DMS114 treated with DMSO at 0.1 percent for 48 hours (cell line): ENCODE data around the gene PDGFC.

Experiments used
- DNase-seq: peaks from one replicate; lab custom pipeline; 2025; ENCODE audit not compliant: unreplicated experiment; lab: John Stamatoyannopoulos, UW

PDGFC gene

DNA sequence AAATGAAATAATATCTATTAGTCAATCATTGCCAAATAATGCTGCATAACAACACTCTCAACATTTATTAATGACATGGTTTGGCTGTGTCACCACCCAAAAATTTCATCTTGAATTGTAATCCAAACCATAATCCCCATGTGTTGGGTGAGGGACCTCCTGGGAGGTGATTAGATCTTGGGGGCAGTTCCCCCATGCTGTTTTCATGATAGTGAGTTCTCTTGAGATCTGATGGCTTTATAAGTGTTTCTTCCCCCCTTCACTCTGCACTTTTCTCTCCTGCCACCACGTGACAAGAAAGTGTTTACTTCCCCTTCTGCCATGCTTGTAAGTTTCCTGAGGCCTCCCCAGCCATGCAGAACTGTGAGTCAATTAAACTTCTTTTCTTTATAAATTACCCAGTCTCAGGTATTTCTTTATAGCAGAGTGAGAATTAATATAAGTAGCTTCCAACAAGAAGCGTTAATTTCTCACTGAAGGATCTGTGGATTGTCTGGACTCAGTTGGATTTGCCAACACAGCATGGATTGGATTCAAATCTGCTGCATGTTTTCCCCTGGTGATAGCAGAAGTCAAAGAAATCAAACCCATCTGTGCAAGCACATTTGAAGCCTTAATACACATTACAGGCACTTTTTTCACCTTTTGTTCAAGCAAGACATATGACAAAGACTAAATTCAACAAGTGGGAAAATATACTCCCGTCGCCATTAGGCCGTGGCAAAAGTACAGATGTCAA is 216.6 kb downstream of the PDGFC start:
- no peak for DNase-seq

DNA sequence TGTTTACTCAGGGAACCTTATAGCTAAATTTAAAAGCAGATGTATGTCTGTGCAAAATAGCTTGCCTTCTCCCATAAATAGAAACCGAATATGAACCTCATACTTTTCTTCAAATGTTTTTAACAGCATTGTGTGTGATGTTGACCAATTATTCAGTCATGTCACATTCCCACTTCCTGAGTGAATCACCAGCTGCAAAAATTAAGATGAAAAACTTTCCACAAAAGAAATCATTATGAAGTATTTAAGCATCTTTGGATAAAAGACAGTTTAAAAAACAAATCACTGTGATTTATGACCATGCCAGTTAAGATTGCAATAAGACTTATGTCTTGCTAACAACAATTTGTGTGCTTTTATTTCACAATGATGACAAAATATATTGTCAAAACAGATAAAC is 220.1 kb downstream of the PDGFC start:
- DNase-seq, result no peak

DNA sequence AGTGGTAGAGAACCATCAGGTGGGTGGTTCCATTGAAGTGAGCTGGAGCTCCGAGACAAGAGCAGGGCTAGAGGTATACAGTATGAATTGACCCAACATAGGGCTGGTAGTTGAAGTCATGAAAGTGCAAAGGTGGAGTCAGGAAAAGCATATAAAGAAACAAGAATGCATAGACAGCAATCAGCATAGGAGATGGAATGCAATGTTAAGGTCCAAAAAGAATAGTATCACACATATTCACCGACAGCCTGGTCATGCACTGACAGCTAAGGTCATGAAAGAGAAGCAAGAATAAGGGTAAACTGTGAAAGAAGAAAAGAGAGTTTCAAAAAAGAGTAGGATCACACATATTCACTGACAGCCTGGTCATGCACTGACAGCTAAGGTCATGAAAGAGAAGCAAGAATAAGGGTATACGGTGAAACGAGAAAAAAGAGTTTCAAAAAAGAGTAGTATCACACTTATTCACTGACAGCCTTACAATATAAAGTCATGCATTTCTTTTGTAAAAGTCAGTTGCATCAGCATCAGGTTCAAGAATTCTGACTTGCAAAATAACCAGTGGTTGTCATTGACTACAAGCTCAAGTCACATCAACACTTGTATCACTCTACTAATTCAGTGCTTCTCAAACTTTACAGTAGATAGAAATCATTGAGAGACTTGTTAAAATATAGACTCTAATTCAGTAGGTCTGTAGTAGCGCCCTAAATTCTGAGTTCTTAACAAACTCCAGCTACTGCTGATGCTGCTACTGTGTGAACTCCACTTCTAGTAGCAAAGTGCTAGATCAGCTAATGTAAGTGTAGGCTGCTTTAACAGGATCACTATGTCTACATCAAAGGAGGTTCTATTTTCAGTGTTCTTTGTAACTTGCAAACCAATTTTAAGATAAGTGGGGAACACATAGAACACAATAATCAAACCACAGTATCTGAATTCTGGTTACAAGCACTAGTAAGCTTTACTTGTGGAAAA is 221.9 kb downstream of the PDGFC start:
- no peak for DNase-seq

DNA sequence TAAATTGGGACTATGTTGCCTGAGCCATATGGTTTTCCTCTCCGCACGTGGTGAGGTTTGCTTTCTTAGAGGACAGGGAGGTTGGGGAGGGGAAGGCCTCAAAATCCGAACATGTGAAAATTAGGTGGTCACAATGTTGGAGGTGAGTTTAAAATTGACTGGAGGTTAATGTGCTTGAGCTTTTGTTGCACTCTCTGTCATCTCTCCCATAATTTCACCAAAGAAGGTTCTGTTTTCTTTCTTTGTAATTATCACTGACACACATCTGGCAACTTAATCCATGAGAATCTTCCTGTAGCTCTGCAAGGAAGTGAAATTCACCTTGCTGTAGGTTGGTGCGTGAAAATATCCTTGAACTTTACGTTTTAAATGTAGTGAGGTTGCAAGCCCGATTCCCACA is 225.5 kb downstream of the PDGFC start:
- DNase-seq, result no peak

DNA sequence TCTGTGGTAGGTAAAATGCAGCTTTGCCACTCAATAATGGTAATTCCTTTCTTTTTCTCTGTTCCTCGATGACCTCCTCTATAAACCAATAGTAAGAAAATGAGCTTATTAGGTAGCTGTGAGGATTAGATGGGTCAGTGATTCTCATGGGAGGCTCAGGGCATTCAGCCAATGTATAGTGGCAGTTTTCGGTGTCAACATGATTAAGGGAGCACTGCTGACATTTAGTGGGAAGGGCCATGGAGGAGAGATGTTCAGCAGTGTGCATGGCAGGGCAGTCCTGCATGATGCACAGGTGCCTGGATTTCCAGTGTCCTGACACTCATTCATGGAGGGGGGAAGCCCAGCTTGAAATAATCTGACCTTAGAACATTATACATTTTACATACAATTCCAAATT is 232.8 kb downstream of the PDGFC start:
- DNase-seq, result no peak

DNA sequence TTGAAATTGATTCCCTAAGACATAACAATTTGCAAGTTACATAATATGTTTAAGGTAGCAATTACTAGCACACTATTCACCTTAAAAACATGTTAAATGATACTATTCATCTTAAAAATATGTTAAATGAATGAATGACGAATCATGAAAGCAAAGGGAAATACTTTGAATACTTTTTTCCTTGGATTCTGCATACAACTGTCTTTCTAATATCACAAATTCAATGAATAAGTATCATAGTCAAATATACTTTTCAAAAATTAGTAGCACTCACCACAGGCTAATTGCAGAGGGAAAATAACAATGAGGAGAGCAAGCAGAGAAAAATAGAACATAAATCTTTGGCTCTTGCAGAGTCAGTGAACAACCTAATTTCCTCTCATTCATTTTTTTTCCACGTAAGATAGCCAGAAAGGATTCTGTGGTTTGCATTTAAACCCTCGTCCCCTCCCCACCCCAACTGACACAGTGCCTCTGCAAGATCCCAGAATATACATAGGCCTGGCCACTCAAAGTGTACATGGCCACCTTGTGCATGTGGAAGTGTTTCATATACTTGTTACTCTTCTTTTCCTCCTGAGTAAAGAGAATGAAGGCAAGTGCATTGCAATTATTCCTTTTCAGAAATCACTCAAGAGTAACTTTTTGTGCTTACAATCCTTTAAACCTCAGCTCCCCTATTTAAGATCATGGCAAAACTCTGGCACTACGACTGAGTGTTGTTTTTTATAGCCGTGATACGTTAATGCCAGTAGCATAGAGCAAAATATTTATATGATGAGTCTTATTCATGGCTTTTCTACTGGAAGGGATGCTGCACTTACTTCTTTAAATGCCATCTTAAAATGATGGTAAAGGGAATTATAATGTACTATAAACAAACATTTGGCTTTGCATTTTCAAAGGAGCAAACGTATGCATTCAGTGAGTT is 236.4 kb downstream of the PDGFC start:
- no peak for DNase-seq

DNA sequence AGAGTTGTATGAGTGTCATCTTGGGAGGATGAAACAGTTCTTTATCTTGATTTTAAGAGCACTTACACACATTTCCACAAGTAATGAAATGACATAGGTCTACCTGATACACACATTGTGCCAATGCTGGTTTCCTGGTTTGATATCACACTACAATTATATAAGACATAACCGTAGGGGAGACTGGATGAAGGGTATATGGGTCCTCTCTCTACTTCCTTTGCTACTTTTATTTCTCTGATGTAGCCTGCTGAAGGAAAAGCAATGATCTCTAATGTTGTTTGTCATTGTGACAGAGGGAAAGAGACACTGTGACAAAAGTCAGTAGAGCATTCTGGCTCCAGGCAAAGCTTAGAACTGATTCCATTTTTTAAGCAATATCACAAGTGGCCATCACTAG is 238.0 kb downstream of the PDGFC start:
- DNase-seq, result no peak

DNA sequence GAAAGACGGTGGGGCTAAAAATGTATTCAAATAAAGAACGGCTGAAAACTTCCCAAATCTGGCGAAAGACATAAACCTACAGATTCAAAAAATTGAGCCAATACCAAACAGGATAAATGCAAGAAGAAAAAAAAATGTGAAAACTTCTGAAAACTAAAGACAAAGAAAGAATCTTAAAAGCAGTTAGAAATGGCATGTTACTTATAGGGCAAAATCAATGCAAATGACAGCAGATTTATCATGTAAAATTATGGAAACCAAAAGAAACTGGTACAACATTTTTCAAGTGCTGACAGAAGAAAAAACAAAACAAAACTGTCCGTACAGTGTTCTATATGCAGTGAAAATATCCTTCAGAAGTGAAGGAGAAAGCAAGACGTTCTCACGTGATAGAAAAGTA is 239.0 kb downstream of the PDGFC start:
- DNase-seq, result no peak

DNA sequence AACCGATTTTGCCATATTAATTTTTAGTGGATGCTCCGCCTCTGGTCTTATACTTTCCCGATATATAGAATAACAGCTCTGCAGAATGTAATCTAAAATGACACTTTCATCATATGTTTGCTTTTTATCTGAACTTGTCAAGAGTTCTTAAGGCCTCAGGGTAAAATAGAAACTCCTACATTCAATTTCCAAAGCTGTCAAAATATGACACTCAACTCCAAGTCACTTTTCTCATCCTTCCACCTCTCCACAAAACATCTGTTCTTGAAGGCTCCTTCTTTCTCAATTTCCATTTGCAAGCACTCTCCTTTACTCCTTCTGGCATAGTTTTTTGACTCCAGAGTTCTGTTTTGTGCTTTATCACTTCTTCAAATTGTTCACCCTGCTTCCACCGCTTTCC is 242.2 kb downstream of the PDGFC start:
- peak; percentile 85 for DNase-seq

DNA sequence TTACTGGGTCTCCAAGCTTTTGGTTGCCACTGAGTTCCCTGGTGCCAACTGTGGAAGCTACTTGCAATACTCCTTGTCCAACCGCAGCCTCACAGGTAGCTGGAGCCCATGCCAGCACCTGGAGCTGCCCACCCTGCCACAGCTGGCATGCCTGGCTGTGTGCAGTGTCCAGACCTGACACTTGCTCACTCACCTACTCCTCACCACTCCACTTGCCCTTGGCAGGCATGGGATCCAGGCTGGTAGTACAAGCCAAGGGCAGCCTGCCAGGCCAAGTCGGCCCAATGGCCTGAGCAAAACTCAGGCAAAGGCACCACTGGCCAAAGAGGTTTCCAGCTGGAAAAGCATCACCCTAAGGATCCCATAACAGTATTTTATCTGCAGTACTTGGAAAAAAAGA is 246.3 kb downstream of the PDGFC start:
- no peak for DNase-seq

DNA sequence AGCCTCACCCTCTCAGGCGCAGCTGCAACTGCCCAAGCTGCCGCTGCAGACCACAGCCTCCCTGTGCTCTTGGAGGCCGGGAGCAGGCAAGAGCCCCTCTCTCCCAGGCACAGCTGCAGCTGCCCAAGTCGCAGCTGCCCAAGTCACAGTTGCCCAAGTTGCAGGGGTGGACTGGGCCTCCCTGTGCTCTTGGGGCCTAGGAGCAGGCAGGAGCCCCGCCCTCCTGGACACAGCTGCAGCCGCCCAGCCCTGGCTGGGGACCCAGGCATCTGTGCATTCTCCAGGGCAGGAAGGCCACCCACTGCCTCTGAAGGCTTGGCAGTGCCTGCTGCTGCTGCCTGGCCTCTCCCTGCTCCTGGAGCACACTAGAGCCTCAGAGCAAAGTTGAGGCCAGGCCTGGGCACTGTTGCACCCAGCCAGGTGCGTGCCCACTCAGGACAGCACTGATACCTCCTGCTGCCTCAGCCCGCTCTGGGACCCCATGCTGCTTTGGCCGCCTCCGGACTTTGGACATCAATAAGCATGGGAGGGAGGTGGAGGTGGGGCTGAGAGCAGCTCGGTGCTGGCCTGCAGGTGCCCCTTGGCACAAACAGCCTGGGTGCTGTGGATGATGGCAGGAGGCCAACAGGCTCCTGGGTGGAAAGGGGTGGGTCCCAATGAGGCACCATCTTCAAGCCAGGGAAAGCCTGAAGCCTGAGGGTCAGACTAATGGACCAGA is 247.5 kb downstream of the PDGFC start:
- DNase-seq, result no peak

DNA sequence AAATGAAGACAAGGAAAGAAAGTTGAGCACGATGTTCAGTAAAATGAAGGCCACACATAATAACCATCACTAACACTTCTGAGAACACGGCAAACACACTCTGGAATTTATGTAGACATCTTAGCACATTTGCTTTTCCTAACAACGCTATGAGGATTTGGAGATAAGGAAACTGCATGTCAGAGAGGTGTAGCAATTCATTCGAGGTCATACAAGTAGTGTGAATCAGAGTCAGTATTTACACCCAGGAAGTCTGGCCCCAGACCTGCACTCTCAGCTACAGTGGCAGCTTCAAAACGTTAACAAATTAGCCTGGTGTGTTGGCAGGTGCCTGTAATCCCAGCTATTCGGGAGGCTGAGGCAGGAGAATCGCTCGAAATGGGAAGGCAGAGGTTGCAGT is 253.4 kb downstream of the PDGFC start:
- no peak for DNase-seq

DNA sequence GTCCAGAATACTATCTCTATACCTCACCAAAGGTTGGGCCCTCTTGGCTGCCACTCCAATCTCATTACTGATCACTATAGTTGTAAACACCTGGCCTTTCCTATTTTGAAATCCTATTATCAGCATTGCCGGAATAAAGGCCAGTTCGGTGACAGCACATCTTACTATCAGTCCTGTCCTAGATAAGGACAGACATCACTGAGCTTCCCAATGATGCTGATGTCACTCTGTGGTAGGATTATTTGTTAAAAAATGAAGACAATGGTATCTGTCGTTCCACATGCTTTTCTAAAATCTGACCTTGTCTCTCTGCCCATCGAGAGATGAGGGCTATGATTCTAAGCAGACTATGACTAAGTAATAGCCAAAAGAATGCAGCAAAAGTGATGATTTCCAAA is 260.4 kb downstream of the PDGFC start:
- DNase-seq, result no peak
